IMR-90 (cell line): Measurements from ENCODE around the gene SF3B1. TPM values are rescaled to one million over a fixed set of nuclear protein-coding genes. Genes with fewer than 3 reads are reported as not detected.

Source experiments
- ATAC-seq: fragments of 200-7000 bp; cut with Tn5 transposase; 2 replicates; pipeline ENCODE4 v1.9.1; 2020; ENCODE audit warnings: low read depth, mild to moderate bottlenecking, moderate library complexity
- BruUV-seq: library from RNA; stranded (reverse); fragments of 400-500 nt; replicated peaks from 2 replicates; lab custom pipeline; 2021; lab: Mats Ljungman, UMichigan
- CTCF ChIA-PET: fragments of 300-600 bp; formaldehyde crosslinking; extraction: SDS; loops from one replicate; lab custom pipeline; 2021; ENCODE audit warnings: antibody characterized with exemption; lab: Yijun Ruan, JAX
- POLR2A ChIA-PET: fragments of 300-600 bp; sonication (Branson Sonifier 250); formaldehyde crosslinking; loops from one replicate; lab custom pipeline; 2022; ENCODE audit warnings: antibody characterized with exemption; ENCODE audit not compliant: unreplicated experiment; lab: Charles Lee
- DNase-seq: peaks from one replicate; pipeline ENCODE4 v3.0.0; 2013
- H2AFZ ChIP-seq: replicated peaks from 2 replicates; pipeline ENCODE3; 2013; ENCODE audit warnings: low read length, mild to moderate bottlenecking; ENCODE audit not compliant: poor library complexity
- H2AK5ac ChIP-seq: 2 replicates; pipeline ENCODE4 v1.6.1; 2013; ENCODE audit warnings: low read depth, low read length, inconsistent platforms
- H2AK9ac ChIP-seq: replicated peaks from 2 replicates; pipeline ENCODE3; 2013; ENCODE audit warnings: mild to moderate bottlenecking, low read depth, low read length, moderate library complexity; ENCODE audit not compliant: poor library complexity
- H2BK120ac ChIP-seq: 2 replicates; pipeline ENCODE4 v1.6.1; 2013; ENCODE audit warnings: low read depth, low read length, inconsistent platforms
- H2BK15ac ChIP-seq: 3 replicates; pipeline ENCODE4 v1.6.1; 2013; ENCODE audit warnings: low read depth, low read length, inconsistent platforms
- H2BK20ac ChIP-seq: 2 replicates; pipeline ENCODE4 v1.6.1; 2013; ENCODE audit warnings: low read depth, mild to moderate bottlenecking, inconsistent platforms, low read length, moderate library complexity
- H2BK5ac ChIP-seq: 2 replicates; pipeline ENCODE4 v1.6.1; 2013; ENCODE audit warnings: mild to moderate bottlenecking, low read depth, low read length, inconsistent platforms; ENCODE audit not compliant: poor library complexity, severe bottlenecking
- H3K14ac ChIP-seq: replicated peaks from 2 replicates; pipeline ENCODE4 v1.6.1; 2013; ENCODE audit warnings: low read depth, low read length, inconsistent platforms
- H3K18ac ChIP-seq: 2 replicates; pipeline ENCODE4 v1.6.1; 2013; ENCODE audit warnings: low read depth, low read length, control low read depth
- H3K23ac ChIP-seq: 2 replicates; pipeline ENCODE4 v1.6.1; 2013; ENCODE audit warnings: low read depth, low read length, inconsistent platforms
- H3K27ac ChIP-seq: 2 replicates; pipeline ENCODE4 v1.5.1; 2013; ENCODE audit warnings: mild to moderate bottlenecking, control low read depth, low read length; ENCODE audit not compliant: insufficient read depth
- H3K27me3 ChIP-seq: 2 replicates; pipeline ENCODE4 v1.6.1; 2013; ENCODE audit warnings: low read length; ENCODE audit not compliant: control insufficient read depth, insufficient read depth
- H3K36me3 ChIP-seq: 2 replicates; pipeline ENCODE4 v1.6.1; 2013; ENCODE audit warnings: low read length, mixed read lengths; ENCODE audit not compliant: control insufficient read depth, insufficient read depth
- H3K4ac ChIP-seq: 2 replicates; pipeline ENCODE4 v1.6.1; 2013; ENCODE audit warnings: low read depth, low read length, inconsistent platforms
- H3K4me1 ChIP-seq: 2 replicates; pipeline ENCODE4 v1.6.1; 2013; ENCODE audit warnings: low read length, mixed read lengths; ENCODE audit not compliant: control insufficient read depth, insufficient read depth
- H3K4me2 ChIP-seq: 2 replicates; pipeline ENCODE4 v1.6.1; 2013; ENCODE audit warnings: low read depth, mild to moderate bottlenecking, control low read depth, low read length, moderate library complexity
- H3K4me3 ChIP-seq: 2 replicates; pipeline ENCODE4 v1.5.1; 2013; ENCODE audit warnings: low read depth, mild to moderate bottlenecking, control low read depth, low read length, moderate library complexity; ENCODE audit not compliant: insufficient read depth
- H3K56ac ChIP-seq: 2 replicates; pipeline ENCODE4 v1.6.1; 2013; ENCODE audit warnings: low read length, inconsistent platforms; ENCODE audit not compliant: insufficient read depth; ENCODE audit errors: extremely low read depth
- H3K79me1 ChIP-seq, 2 experiments: 2 replicates each; pipeline ENCODE4 v1.6.1; 2013; ENCODE audit warnings: low read length in 2 of 2, inconsistent platforms in 1 of 2, low read depth in 1 of 2
- H3K9ac ChIP-seq: 2 replicates; pipeline ENCODE4 v1.6.1; 2013; ENCODE audit warnings: low read depth, low read length, control low read depth
- H3K9me1 ChIP-seq: 2 replicates; pipeline ENCODE4 v1.6.1; 2013; ENCODE audit warnings: low read length, inconsistent platforms; ENCODE audit not compliant: insufficient read depth
- H3K9me3 ChIP-seq: 2 replicates; pipeline ENCODE4 v1.6.1; 2013; ENCODE audit warnings: low read length; ENCODE audit not compliant: control insufficient read depth, insufficient read depth
- H4K20me1 ChIP-seq: 2 replicates; pipeline ENCODE4 v1.6.1; 2013; ENCODE audit warnings: low read length, inconsistent platforms; ENCODE audit not compliant: insufficient read depth
- H4K5ac ChIP-seq: 2 replicates; pipeline ENCODE4 v1.6.1; 2013; ENCODE audit warnings: mild to moderate bottlenecking, low read depth, low read length, control low read depth
- H4K8ac ChIP-seq, 2 experiments: 2 replicates each; pipeline ENCODE4 v1.6.1; 2013; ENCODE audit warnings: low read depth in 2 of 2, low read length in 2 of 2, control low read depth in 1 of 2, inconsistent platforms in 1 of 2
- H4K91ac ChIP-seq: 2 replicates; pipeline ENCODE4 v1.6.1; 2013; ENCODE audit warnings: low read depth, low read length, inconsistent platforms; ENCODE audit not compliant: insufficient read depth
- CEBPB ChIP-seq: IDR thresholded peaks from 2 replicates; pipeline ENCODE4 v1.6.1; 2012; ENCODE audit warnings: low read depth, low read length, improper control_type of control experiment
- CHD1 ChIP-seq: IDR thresholded peaks from 2 replicates; pipeline ENCODE4 v1.6.1; 2012; ENCODE audit warnings: low read depth, low read length, improper control_type of control experiment
- ELK1 ChIP-seq: fragments of 150-350 bp; IDR thresholded peaks from 2 replicates; pipeline ENCODE4 v1.6.1; 2016; ENCODE audit warnings: low read depth, mild to moderate bottlenecking, low read length, moderate library complexity, borderline replicate concordance
- FOS ChIP-seq: fragments of 150-350 bp; IDR thresholded peaks from 2 replicates; pipeline ENCODE4 v1.6.1; 2016; ENCODE audit warnings: low read depth, low read length
- MAFK ChIP-seq: IDR thresholded peaks from 2 replicates; pipeline ENCODE4 v1.6.1; 2012; ENCODE audit warnings: low read depth, low read length, improper control_type of control experiment
- MXI1 ChIP-seq: IDR thresholded peaks from 2 replicates; pipeline ENCODE4 v1.6.1; 2012; ENCODE audit warnings: low read depth, mild to moderate bottlenecking, low read length, moderate library complexity, borderline replicate concordance
- NFE2L2 ChIP-seq: fragments of 150-350 bp; IDR thresholded peaks from 2 replicates; pipeline ENCODE4 v1.6.1; 2016; ENCODE audit warnings: low read depth, mild to moderate bottlenecking, low read length
- POLR2A ChIP-seq: IDR thresholded peaks from 2 replicates; pipeline ENCODE4 v1.6.1; 2012; ENCODE audit warnings: mild to moderate bottlenecking, low read depth, low read length
- RAD21 ChIP-seq: IDR thresholded peaks from 2 replicates; pipeline ENCODE4 v1.6.1; 2012; ENCODE audit warnings: low read length, improper control_type of control experiment
- RFX5 ChIP-seq: IDR thresholded peaks from 2 replicates; pipeline ENCODE4 v1.8.0; 2012; ENCODE audit warnings: low read depth, mild to moderate bottlenecking, low read length, moderate library complexity
- WGBS, 2 experiments: methylation state at CpG; one replicate each; pipeline versions ENCODE4 v1.1.5 to v1.1.7; 2013; ENCODE audit warnings: missing lambda C conversion rate in 2 of 2; ENCODE audit not compliant: insufficient read length in 1 of 2; ENCODE audit errors: extremely low coverage in 2 of 2; 5-methylcytosine and 5-hydroxymethylcytosine counted together
- dilution Hi-C: fragments of 300-500 bp; cut with HindIII; formaldehyde crosslinking; loops from one replicate; pipeline ENCODE4 v1.14.3; 2018; ENCODE audit warnings: low sequenced_read_pairs; ENCODE audit not compliant: unreplicated experiment
- in situ Hi-C: fragments of 300-500 bp; cut with MboI; formaldehyde crosslinking; loops from 3 replicates; pipeline ENCODE4 v1.14.3; 2019; ENCODE audit warnings: low sequenced_read_pairs, inconsistent platforms, mixed read lengths
- intact Hi-C: fragments of 100-400 bp; cut with micrococcal nuclease; formaldehyde crosslinking; loops from 2 replicates; pipeline ENCODE4 v1.10.0; 2022
- polyA plus RNA-seq, 3 experiments: library from polyadenylated mRNA; depleted of rRNA; stranded (reverse); fragments of >200 nt; gene quantifications; 2 replicates each; pipeline ENCODE4 v1.2.3, GENCODE V29; 2012; ENCODE audit warnings: low replicate concordance in 1 of 3
- total RNA-seq: library from RNA; depleted of rRNA; stranded (reverse); fragments of >200 nt; gene quantifications from 2 replicates; pipeline ENCODE4 v1.2.3, GENCODE V29; 2012
- TF ChIP-seq, protein P1 (sequence below): conservative IDR thresholded peaks from 2 replicates; pipeline ENCODE4 v1.5.1; 2012; ENCODE audit warnings: mild to moderate bottlenecking, low read depth, low read length, improper control_type of control experiment
- TF ChIP-seq, protein P2 (sequence below): fragments of 150-350 bp; IDR thresholded peaks from 2 replicates; pipeline ENCODE4 v1.6.1; 2017; ENCODE audit warnings: mild to moderate bottlenecking, antibody characterized with exemption, low read length, low read depth

The SF3B1 gene
- total and polyA plus RNA-seq, 2 of the 4 experiments (the other 2 are of a cell fraction): 326 to 942 TPM

DNA sequence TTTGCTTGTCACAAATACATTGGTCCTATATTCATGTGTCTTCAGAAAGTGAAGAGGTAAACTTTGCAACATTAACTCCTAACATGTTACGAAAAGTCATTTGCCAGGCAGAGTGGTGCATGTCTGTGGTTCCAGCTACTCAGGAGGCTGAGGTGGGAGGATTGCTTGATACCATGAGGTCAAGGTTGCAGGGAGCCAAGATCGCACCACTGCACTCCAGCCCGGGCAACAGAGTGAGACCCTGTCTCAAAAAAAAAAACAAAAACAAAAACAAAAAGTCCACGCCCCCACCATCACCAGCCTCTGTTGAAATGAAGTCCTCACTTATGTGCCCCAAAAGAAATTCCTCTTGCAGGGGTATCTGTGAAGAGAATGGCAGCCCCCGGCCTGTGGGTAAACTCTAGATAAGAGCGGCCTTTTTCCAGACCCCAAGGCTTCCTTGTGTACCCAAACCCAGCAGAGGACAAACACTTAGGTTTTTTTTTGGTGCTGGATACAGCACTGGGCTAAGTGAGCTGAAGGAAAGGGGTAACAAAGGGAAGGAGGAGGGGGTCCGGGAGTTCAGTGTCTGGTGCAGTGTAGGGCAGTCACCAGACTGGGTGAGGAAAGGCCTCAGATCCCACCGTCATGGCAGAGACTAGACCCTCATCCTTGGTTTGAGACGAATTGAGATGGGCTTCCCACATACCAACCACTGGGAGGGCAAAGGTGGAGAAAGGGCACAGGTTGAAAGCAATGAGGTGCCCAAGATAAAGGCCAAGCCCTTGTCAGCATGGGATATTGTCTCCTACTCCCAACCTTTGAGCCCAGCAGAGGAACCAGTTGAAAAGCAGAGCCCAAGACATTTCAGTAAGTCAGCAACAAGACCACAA, 45.6 kb upstream of the SF3B1 start (continued):
- TF ChIP-seq CEBPB: no peak

GRCh38 chr2:197477797-197478196, 43.0 kb upstream of the SF3B1 start:
- DNase-seq (no peak), ATAC-seq (no peak)
- Histone ChIP-seq H3K79me1 (peaks cover 3 to 4% of the 10 kb centered on the region in 2 experiments; a peak in 1 of 4 replicates), H3K4me1 (no peaks in the 10 kb centered on the region), H4K91ac (no peak overlapping the region), H3K9me3 (no peaks in the 10 kb centered on the region; the same call in 1 of the 2 replicates), H2BK5ac (no peak overlapping the region), H2AK5ac (no peak overlapping the region), H3K9me1 (no peaks in the 10 kb centered on the region), H3K4ac (no peak overlapping the region), H3K27me3 (no peaks in the 10 kb centered on the region), H2BK120ac (no peak overlapping the region), H3K36me3 (peaks cover 37% of the 10 kb centered on the region), H3K56ac (no peak overlapping the region), H4K5ac (no peak overlapping the region), H4K20me1 (peaks cover 4% of the 10 kb centered on the region; the same call in 1 of the 2 replicates), H2AFZ (no peak overlapping the region), H3K14ac (no peak overlapping the region), H3K18ac (no peak overlapping the region), H3K9ac (no peak overlapping the region), H3K23ac (no peak overlapping the region), H3K27ac (no peak overlapping the region), H4K8ac (no peak overlapping the region), H2AK9ac (no peak overlapping the region), H2BK15ac (no peak overlapping the region), H2BK20ac (no peak overlapping the region), H3K4me3 (no peak overlapping the region), H3K4me2 (no peak overlapping the region)
- dilution Hi-C loops (no loop called here), in situ Hi-C loops (no loop called here), intact Hi-C loops (loop anchor here (5.0 kb wide), 1 partner anchor 60 kb away; no protein-coding TSS in a partner anchor)
- WGBS, 2 experiments: no CpG with 5 or more reads among the region's 3 CpGs
- CTCF ChIA-PET: interaction anchor here (0.7 kb wide), 1 partner anchor 18 kb away, joined by 5 read pairs; no protein-coding TSS in a partner anchor
- POLR2A ChIA-PET: no interaction called here
- BruUV-seq: no TSS peak
- TF ChIP-seq, protein P1, sequence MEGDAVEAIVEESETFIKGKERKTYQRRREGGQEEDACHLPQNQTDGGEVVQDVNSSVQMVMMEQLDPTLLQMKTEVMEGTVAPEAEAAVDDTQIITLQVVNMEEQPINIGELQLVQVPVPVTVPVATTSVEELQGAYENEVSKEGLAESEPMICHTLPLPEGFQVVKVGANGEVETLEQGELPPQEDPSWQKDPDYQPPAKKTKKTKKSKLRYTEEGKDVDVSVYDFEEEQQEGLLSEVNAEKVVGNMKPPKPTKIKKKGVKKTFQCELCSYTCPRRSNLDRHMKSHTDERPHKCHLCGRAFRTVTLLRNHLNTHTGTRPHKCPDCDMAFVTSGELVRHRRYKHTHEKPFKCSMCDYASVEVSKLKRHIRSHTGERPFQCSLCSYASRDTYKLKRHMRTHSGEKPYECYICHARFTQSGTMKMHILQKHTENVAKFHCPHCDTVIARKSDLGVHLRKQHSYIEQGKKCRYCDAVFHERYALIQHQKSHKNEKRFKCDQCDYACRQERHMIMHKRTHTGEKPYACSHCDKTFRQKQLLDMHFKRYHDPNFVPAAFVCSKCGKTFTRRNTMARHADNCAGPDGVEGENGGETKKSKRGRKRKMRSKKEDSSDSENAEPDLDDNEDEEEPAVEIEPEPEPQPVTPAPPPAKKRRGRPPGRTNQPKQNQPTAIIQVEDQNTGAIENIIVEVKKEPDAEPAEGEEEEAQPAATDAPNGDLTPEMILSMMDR: no peak
- TF ChIP-seq POLR2A (no peak), MXI1 (no peak), CHD1 (no peak), FOS (no peak), RAD21 (no peak), NFE2L2 (no peak), ELK1 (no peak), RFX5 (no peak), CEBPB (no peak), MAFK (no peak)
- TF ChIP-seq, protein P2, sequence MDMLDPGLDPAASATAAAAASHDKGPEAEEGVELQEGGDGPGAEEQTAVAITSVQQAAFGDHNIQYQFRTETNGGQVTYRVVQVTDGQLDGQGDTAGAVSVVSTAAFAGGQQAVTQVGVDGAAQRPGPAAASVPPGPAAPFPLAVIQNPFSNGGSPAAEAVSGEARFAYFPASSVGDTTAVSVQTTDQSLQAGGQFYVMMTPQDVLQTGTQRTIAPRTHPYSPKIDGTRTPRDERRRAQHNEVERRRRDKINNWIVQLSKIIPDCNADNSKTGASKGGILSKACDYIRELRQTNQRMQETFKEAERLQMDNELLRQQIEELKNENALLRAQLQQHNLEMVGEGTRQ: no peak
